ENCODE results near the gene MFSD12.

The MFSD12 gene

DNA sequence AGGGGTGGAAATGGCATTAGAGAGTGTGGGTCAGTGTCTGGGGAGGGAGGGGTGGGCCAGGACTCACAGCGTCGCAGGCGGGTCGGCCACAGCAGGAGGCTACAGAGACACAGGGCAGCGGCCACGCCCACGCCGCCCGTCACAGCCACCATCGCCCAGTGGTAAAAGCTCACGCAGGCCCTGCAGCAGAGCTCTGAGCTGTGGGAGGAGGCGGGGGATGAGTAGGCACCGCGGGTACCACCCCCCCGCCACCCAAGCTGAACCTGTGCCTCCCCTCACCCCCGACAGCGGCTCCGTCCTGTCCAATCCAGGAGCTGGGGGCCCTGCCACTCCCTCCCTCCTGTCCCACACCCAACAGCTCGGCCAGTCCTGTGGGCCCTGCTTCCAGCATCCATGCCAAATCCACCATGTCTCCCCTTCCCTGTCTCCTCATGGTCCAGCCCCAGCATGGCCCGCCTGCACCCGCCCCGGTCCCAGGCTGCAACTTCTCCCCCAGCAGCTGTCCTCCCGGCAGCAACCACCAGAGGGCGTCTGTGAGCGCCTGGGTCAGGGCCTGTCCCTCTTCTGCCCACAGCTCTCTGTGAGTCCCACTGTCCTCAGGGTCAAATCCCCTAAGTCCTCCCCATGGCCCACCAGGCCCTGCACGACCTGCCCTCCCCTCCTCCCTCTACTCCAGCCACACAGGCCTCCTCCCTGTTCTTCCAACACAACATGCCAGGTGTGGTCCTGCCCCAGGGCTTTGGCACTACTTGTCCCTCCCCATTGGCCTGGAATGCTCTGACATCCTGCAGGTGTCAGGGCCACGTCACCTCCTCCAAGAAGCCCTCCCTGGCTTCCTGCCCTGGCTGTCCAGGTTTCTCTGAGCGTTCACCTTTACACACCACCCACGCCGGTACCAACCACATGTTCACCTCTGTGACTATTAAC is 12.4 kb downstream of the MFSD12 start:
- peaks cover 50% of the 10 kb centered on the region for H3K36me3 ChIP-seq (ENCODE audit: control insufficient read depth, low read length)
- no peak overlapping the region for H3K27ac ChIP-seq (ENCODE audit: low read depth, low read length)
- peaks cover 8% of the 10 kb centered on the region; the same call in 1 of the 2 replicates for H4K20me1 ChIP-seq (ENCODE audit: control insufficient read depth, insufficient read depth, low read depth, low read length)
- no peak overlapping the region for H3K4me3 ChIP-seq (ENCODE audit: low read length)
- H3K4me1 ChIP-seq (ENCODE audit: control insufficient read depth, low read length) = no peaks in the 10 kb centered on the region
- H3K9me3 ChIP-seq (ENCODE audit: control insufficient read depth, insufficient read depth, low read length) = no peaks in the 10 kb centered on the region
- no peak overlapping the region for H3K4me2 ChIP-seq (ENCODE audit: low read length)
- no peaks in the 10 kb centered on the region for H3K27me3 ChIP-seq (ENCODE audit: control insufficient read depth, low read length)
- peaks cover 9% of the 10 kb centered on the region for H3F3A ChIP-seq (ENCODE audit: control insufficient read depth, insufficient read depth)
- H3K79me2 ChIP-seq (ENCODE audit: control insufficient read depth, low read length) = peaks cover 2% of the 10 kb centered on the region; the same call in 1 of the 2 replicates
- TF ChIP-seq EZH2phosphoT487 (IDR thresholded peaks at IDR 0.05; ENCODE audit: borderline replicate concordance, low read length) (no peak), CTCF (IDR thresholded peaks at IDR 0.05; ENCODE audit: low read depth, low read length, poor library complexity, severe bottlenecking) (peak; percentile 98)
- H3K9me2 ChIP-seq (replicated peaks; ENCODE audit: control insufficient read depth, low read length) = no peaks in the 10 kb centered on the region

- TF ChIP-seq EZH2phosphoT487 (IDR thresholded peaks at IDR 0.05; ENCODE audit: borderline replicate concordance, low read length) (no peak), CTCF (IDR thresholded peaks at IDR 0.05; ENCODE audit: low read depth, low read length, poor library complexity, severe bottlenecking) (no peak)
- H3K36me3 ChIP-seq (ENCODE audit: control insufficient read depth, low read length) = peaks cover 54% of the 10 kb centered on the region
- H3K4me1 ChIP-seq (ENCODE audit: control insufficient read depth, low read length) = no peaks in the 10 kb centered on the region
- H4K20me1 ChIP-seq (ENCODE audit: control insufficient read depth, insufficient read depth, low read depth, low read length) = peaks cover 8% of the 10 kb centered on the region; the same call in 1 of the 2 replicates
- peaks cover 9% of the 10 kb centered on the region for H3F3A ChIP-seq (ENCODE audit: control insufficient read depth, insufficient read depth)
- H3K27me3 ChIP-seq (ENCODE audit: control insufficient read depth, low read length) = no peaks in the 10 kb centered on the region
- H3K79me2 ChIP-seq (ENCODE audit: control insufficient read depth, low read length) = peaks cover 2% of the 10 kb centered on the region; the same call in 1 of the 2 replicates
- no peaks in the 10 kb centered on the region for H3K9me3 ChIP-seq (ENCODE audit: control insufficient read depth, insufficient read depth, low read length)
- no peak overlapping the region for H3K4me3 ChIP-seq (ENCODE audit: low read length)
- no peak overlapping the region for H3K4me2 ChIP-seq (ENCODE audit: low read length)
- no peak overlapping the region for H3K27ac ChIP-seq (ENCODE audit: low read depth, low read length)
- no peaks in the 10 kb centered on the region for H3K9me2 ChIP-seq (replicated peaks; ENCODE audit: control insufficient read depth, low read length)
Observed at GRCh38 chr19:3544058-3544376, 13.4 kb downstream of the MFSD12 start.

GRCh38 chr19:3543150-3544057 is 14.0 kb downstream of the MFSD12 start:
- Histone ChIP-seq H3K9me2 (replicated peaks; ENCODE audit: control insufficient read depth, low read length) (no peaks in the 10 kb centered on the region), H3K79me2 (ENCODE audit: control insufficient read depth, low read length) (0 out of 2 replicates have a peak, but pooled peaks cover 2% of the 10 kb centered on the region), H3K36me3 (ENCODE audit: control insufficient read depth, low read length) (peaks cover 52% of the 10 kb centered on the region), H3K4me1 (ENCODE audit: control insufficient read depth, low read length) (no peaks in the 10 kb centered on the region), H3K4me3 (ENCODE audit: low read length) (no peak overlapping the region), H3K9me3 (ENCODE audit: control insufficient read depth, insufficient read depth, low read length) (no peaks in the 10 kb centered on the region), H3F3A (ENCODE audit: control insufficient read depth, insufficient read depth) (peaks cover 9% of the 10 kb centered on the region), H3K4me2 (ENCODE audit: low read length) (no peak overlapping the region), H4K20me1 (ENCODE audit: control insufficient read depth, insufficient read depth, low read depth, low read length) (peaks cover 8% of the 10 kb centered on the region; the same call in 1 of the 2 replicates), H3K27me3 (ENCODE audit: control insufficient read depth, low read length) (no peaks in the 10 kb centered on the region), H3K27ac (ENCODE audit: low read depth, low read length) (no peak overlapping the region)
- TF ChIP-seq EZH2phosphoT487 (IDR thresholded peaks at IDR 0.05; ENCODE audit: borderline replicate concordance, low read length) (no peak), CTCF (IDR thresholded peaks at IDR 0.05; ENCODE audit: low read depth, low read length, poor library complexity, severe bottlenecking) (no peak)
